LoVo (cell line): ENCODE data around the gene G0S2.

Experiments used
- DNase-seq: peaks from one replicate; pipeline ENCODE4 v3.0.0-alpha.2; 2016; ENCODE audit warnings: low spot score

G0S2 gene, protein sequence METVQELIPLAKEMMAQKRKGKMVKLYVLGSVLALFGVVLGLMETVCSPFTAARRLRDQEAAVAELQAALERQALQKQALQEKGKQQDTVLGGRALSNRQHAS

DNA sequence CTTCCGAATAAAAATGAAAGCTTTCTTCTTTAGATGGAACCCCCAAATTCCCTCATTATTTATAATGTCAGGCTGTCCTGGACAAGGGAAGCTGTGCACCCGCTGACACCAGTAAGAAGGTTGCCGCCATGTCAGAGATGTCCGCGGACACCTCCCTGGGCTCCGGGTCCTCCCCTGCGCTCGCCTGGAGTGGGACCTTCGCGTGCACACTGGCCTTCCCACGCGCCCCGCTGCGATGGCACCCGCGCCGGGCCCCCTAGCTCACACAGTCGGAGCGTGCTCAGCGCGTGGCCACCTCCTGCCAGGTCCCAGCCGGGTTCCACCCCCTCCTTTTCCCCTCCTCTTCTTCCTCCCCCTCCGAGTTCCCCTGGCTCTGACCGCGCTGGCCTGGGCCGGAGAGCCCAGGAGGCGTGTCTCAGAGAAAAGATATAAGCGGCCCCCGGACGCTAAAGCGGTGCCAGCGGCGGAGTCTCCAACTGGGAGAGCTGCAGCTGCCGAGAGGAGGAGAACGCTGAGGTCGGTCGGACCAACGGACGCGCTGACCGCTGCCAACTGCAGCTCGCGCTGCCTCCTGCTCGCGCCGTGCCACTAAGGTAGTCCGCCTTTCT, at the start of gene G0S2:
Gene G0S2, plus strand, starts transcription at position 456 of the 608 bp plus-strand sequence. CDS start 273 bp downstream, outside the sequence.
- no peak for DNase-seq

DNA sequence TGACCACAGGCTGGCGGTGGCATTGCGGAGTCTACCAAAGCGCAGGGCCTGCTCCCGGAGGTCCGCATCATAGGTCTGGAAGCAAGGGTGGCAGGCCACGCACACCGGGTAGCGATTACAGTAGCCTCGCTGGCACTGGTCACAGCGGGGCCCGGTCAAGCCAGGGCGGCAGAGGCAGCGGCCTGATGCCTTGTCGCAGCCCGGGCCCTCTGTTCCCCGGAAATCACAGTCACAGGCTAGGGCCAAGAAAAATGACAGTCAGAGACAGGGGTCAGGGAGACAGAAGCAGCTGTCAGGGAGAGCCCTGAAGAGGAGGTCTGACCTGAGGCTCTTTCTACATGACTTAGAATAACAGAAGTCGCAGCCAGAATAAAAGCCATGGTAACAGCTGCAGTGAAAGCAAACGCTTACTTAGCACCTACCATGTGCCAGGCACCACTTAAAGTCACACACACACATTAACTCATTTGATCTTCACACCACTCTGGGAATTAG, 49.4 kb upstream of the G0S2 start:
- DNase-seq, result no peak

DNA sequence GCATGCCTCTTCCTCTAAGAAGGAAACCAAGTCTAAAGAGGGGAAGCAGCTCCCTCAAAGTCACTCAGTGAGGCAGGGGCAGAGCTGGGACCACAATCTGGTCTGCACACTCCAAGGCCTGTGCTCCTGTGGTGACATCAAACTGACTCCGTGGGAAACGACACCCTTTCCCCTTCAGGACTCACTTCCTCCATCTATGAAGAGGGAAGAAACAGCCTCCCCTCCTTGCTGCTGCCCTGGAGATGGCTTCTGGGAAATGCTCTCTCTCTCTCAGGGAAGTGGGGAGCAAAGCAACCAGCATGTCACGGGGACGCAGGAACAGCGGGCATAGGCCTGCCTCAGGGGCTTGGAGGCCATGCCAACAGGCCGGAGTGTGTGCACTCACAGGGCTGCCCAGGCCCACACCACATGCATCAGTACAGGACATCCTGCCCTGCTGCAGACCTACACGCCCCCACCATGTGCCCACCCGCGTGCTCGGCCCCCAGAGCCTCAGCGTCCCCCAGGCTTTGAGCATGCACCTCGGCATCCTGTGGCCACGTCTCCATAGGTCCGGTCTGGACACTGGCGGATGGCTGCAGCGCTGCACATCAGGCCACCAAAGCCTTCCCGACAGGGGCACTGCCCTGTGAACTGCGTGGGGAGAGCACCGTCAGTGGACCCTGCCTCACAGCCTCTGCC, 48.7 kb upstream of the G0S2 start:
- no peak for DNase-seq

DNA sequence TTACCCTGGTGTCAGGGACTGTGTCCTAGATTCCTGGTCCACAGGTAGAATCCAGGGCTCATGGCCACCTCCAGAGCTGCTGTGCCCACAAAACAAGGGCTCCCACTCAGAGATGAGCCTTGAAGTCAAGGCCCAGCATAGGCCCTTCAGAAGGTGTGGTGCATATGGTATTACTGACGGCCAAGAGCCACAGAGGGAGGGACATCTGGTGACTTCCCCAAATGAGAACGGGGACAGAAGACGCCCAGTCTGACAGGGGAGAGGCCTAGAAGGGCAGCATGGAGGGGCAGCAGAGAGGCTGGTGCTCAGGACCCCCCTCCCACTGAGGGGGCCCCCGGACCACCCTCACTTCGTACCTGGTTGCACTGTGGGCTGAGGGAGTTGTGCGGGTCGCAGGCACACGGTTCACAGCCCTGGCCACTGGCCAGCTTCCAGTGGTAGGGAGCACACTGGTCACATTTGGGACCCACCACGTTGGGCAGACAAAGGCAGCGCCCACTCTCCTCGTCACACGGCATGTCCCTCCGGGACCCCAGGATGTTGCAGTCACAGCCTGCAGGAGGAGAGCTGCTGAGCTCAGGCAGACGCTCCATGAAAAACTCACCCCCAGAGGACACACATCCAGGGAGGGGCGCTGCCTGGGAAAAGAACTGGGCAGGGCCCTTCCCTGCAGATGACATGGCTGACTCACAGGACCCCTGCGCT, 48.0 kb upstream of the G0S2 start:
- no peak for DNase-seq

DNA sequence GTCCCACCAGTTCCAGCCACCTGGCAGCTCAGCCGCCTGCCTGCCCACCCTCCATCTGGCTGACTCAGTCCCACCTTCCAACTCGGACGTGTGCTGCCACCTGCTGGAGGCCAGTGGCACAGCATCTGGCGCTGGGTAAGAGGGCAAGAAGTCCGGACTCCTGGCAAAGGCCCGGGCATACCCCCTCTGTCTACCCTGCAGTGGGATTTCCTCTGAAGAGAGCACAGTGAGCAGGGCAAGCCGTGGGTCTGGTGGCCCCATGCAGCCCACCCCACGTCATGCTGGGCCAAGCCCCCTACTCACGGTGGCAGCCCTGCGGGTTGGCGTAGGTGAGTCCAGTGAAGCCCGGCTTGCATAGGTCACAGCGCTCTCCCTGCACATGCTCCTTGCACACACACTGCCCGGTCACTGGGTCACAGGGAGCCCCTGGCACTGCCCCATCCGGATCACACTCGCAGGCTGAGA, 47.4 kb upstream of the G0S2 start:
- peak; percentile 33 for DNase-seq

DNA sequence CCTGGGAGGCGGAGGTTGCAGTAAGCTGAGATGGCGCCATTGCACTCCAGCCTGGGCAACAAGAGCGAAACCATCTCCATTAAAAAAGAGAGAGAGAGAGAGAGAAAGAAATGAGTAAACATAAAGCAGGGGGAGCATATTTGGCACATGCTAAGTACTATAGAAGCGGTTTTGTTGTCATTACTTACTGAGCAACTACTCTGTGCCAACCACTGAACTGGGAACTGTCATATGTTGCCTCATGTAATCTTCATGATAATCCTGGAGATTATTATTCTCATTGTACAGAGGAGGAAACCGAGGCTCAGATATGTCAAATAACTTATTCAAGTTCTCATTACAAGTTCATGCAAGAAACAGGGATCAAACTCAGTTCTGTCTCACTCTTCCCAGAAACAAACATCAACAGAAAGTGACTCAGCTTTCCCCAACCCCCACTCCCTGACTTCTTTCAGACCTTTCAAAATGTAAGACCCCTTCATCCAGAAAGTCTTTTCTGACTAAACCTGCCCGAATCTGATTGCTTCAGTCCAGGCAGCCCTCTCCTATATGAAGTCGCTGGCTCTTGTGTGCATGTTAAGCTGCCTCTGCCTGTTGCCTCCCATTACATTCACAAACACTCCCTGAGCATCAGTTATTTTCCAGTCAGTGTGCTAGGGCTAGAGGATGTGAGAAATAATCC, 46.5 kb upstream of the G0S2 start:
- no peak for DNase-seq

DNA sequence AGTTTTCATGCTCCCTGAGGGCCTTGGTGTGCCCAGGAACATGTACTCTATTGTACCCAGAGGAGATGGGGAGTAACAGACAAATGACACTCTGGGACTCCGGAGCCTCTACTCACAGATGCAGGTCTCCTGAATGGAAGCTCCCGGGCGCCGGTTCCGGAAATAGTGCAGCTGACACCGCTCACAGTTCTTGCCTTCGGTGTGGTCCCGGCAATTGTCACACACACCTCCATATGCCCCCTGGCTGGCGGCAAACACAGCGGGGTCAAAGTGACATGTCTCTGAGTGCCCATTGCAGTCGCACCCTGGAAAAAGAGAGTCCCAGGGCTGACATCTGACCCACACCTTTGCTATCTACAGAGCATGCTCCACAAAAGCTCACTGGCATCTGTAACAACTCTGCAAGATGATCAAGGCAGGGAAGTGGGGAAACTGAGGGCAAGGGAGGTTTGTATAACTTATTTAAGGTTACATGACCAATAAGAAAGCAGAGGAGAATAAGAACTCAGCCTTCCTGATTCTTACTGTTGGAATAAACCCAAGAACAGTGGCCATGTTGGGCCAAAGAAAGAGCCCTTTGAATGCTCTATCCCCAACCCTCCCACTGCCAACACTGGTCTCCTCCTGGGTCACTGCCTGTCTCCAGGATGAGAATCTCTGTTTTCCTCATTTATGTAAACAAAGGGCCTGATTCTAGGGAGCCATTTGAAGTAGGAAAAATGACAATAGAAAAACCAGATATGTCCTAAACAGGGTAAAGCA, 45.4 kb upstream of the G0S2 start:
- DNase-seq, result no peak

DNA sequence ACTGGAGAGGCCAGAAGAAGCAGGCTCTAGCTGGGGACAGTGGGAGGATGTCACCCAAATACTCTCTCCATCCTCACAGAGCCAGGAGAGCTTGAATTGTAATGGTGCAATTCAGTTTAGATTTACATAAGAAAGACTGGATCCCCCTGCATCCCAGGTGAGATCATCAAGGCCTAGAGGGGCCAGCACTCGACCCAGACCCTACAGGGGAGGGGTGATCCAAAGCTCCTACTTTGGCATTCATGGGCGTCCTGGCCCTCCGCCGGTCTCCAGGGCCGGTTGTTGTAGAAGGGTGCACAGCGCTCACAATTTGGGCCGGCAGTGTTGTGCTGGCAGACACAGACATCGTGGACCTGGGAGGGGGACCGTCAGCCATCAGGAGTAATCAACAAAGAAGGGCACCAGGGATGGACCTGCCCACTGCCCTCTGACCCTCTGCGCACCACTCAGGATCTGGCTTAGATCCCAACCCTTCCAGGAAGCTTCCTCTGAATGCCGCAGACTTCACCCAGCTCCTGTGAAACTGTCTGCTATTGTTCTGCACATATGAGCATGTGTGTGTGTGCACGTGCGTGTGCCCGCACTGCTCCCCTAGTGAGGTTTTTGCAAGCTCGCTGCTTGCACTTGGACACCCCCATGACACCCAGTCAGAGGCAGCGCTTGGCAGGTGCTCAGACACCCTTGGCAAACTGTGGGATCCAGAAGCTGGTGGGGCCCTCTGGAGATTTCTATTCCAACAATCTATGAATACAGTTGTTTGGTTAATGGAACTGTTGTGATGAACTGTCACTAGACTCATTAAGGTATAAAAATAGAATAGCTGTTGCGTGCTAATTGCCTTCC, 44.6 kb upstream of the G0S2 start:
- no peak for DNase-seq

DNA sequence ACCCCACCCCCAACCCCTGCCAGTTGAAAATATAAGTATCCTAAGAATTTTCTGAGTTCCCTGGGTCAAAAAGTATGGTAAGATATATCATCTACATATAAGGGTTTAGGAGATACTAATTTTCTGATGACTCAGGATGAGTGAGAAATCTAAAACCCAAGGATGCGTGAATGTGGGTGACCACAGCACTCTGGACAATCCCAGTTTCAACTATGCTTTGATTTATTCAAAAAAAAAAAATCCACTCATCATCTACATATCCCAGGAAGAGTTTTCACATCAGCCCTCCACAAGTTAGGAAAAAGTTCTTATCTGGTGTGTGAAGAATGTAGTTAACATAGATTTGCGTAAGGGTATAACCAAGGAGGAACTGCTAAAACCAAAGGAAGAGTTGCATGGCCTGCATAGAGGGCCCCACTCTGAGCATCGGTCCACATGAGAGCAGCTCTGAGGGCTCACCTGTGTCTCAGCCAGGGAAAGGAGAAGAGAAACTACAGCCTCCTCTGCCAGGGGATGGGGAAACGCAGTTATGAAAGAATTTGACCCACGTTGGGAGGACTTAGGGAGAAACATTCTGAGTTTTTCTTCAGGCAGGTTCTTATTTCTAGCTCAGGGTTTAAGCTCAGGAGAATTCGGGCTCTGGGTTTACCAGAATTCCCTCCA, 41.7 kb upstream of the G0S2 start:
- DNase-seq, result no peak

DNA sequence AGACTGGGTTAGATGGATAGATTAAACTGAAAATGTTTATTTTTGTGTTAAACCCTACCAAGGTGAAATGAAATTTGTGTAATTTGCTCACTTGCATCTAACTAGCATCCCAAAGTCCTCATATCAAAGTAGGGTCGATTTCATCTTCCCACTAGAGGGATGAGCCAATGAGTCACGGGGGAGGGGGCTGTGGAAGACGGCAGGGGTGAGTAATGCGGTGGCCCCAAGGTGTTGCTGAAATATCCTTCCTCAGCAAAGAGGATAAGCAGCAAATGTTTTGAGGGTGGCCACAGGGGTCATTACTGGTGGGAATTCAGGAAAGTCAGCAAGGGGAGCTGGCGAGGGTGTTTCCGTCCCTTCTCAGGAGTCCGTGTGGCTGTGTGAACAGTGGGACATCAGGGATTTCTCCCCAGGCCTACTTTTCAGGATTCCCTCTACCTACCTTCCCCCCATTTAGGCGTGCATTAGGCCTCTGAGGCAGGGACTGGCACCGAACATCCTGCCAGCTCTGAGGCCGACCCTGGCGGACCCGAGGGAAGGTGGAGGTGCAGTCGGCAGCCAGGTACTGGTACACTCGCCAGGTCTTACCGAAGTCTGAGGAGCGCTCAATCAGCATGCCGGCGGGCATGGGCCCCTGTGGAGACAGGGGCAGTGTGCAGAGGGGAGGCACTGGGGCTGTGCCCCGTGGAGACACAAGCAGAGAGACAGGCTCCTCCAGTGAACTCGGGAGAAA, 41.0 kb upstream of the G0S2 start:
- DNase-seq, result no peak

DNA sequence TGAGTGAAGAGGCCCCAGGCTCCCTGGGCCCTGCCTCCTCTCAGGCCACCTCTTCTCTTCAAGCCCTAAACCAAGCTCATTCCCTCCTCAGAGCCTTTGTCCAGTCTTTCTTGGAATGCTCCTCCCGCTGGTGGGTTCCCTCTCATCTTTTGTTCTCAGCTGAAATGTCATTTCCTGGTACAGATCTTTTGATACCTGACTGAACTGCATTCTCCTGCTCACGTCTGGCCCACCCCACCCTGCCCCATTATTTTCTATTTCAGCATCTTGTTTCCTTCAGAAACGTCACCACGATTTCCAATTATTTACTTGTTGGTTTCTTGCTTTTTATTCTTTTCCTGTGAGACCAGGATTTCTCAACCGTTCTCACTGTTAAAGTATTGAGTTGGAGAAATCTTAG, 39.4 kb upstream of the G0S2 start:
- no peak for DNase-seq

DNA sequence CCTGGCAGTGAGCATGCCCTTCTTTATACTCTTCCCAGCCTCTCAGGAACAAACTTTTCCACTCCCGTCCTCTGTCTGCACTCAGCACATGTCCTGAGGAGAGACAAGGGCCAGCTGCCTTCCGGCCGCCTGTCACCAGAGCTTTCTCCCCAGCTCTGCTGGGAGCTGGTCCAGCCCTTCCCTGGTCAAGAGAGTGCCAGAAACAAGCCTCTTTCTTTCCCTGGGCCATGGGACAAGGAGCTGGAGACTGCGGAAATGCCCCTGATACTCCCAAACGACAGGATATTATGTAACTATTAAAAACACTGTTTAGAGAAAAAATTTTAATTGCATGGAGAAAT, 33.4 kb upstream of the G0S2 start:
- DNase-seq, result no peak

DNA sequence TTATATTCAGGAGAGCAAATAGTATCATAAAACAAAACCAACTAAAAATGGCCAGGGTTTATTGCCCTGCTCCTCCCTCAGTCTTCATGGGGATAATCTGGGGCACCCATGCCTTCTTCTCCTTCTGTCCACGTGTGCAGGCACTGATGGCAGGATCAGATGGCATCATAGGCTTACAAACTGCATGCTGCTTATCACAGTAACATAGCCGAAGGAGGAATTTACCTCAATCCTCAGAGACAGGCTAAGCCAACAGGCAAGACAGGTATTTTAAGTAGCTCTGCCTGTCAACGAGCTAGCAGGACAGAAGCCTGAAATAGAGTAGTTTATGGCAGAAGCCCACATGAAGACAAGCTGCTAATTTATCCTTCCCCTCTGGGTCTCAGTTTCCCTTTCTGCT, 32.4 kb upstream of the G0S2 start:
- no peak for DNase-seq

DNA sequence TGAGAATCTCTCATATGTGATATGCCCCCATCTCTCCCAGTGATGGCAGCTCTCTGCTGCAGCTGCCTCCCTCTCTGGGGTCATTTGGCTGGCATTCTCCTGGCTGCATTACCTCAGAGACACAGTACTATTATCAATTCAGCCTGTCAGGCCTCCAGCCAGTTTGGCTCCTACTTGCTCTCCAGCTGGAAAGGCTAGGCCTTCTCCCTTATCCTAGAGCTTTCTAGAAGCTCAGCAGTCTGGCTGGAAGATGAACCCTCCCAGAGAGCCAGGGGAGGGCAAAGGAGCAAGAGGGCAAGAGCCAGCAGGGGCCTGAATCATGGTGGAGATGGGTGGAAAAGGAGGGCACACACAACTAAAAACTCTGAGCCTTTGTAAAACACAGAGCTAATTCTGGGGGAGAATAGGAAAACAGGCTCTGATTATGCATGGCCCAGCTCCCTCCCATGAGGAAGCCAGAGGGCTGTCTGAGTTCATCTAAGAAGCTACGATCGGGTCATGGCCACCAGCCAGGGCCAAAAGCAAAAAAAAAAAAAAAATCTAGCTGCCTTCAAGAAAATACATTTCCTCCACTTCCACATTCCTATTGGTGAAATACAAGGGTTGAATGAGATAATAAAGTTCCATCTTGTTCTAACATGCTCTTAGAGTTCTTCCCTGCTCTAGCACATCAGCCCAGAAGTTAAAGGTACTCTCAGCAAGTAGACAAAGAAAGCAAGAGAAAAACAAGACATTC, 31.8 kb upstream of the G0S2 start:
- no peak for DNase-seq

DNA sequence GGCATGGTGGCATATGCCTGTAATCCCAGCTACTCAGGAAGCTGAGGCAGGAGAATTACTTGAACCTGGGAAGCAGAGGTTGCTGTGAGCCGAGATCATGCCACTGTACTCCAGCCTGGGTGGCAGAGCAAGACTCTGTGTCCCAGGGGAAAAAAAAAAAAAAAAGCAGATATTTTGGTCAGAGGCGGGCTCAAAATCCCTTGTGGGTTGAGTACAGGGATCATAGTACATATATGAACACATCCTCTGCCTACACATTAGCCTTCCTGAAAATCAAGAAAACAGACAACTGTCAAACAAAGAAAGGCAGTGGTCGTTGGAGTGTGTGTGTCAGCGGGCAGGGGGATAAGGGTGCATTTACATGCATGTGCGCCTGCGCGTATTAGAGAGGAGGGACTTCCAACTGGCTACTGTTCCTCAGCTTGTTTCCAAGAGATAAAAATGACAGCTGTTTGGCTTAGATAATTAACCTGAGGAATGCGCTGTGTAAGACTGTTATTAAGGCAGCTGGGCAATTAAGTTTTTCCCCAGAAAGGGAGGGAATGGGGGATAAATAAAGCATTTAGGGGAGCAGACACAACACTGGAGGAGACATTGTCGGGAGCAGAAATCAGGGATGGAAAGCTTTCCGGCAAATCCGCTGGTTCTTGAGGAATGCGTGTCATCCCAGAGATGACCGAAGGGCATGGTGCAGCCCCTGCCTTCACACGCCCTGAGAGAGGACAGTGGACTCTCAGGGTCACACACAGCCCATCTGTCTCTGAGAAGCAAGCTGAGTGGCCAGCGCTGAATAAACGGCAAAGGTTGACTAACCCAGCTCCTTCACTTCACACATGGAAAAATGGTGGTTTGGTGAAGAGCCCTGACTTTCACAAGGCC, 29.4 kb upstream of the G0S2 start:
- no peak for DNase-seq

DNA sequence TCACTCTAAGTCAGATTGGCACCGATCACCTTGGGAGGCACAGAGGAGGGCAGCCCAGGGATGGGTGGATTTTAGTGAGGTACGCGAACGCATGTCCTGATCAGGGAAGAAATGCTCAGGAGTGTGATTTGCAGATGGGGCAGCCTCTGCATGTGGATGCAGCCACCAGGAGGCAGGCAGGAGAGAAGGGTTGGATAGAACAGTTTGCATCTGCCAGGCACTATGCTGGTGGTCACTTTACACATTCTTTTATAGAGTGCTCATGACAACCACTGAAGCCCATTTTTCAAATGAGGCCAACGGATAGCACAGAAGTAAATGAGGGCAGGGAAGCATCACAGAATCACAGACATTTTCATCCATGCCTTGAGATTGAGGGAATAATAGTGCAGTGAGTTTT, 28.7 kb upstream of the G0S2 start:
- DNase-seq, result no peak

DNA sequence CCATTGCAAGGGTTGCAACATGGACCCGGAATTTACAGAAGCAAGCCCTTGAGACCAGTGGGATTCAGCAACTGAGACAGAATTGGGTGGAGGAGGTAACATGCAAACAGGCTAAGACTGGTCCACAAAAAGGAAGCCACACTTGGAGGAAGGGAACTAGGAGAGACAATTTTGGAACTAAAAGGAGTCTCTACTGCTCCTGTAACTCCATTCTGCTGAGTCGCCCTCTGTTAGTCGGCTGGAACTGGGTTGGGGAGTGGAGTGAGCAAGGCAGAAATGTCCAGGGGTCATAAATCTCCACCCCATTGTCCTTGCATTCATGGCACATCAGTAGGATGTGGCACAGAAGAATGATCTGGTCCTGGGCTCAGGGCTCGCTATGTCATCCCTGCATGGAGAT, 28.1 kb upstream of the G0S2 start:
- no peak for DNase-seq

DNA sequence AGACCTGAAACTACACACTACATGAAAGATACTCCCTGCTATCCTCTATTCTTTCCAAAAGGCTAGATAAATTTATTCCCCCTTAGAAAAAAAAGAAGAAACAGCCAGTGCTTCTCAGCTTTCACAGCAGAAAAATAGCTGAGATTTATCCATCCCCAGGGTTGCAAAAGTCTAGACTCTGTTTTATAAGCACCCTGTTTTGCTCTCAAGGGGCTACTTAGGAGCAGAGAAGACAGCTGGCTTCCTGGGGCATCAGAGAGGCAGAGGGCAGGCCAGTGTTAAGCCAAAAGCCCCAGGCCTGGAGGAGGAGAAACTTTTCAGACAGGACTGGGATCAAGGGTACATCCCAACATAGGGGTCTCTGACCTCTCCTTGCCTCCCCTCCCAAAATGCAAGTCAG, 26.9 kb upstream of the G0S2 start:
- no peak for DNase-seq
